ENCODE data around the gene LMO1. TPM values are rescaled to one million over a fixed set of nuclear protein-coding genes. Genes with fewer than 3 reads are reported as not detected.

LMO1 gene
- total and polyA plus RNA-seq, 4 donors = not detected

DNA sequence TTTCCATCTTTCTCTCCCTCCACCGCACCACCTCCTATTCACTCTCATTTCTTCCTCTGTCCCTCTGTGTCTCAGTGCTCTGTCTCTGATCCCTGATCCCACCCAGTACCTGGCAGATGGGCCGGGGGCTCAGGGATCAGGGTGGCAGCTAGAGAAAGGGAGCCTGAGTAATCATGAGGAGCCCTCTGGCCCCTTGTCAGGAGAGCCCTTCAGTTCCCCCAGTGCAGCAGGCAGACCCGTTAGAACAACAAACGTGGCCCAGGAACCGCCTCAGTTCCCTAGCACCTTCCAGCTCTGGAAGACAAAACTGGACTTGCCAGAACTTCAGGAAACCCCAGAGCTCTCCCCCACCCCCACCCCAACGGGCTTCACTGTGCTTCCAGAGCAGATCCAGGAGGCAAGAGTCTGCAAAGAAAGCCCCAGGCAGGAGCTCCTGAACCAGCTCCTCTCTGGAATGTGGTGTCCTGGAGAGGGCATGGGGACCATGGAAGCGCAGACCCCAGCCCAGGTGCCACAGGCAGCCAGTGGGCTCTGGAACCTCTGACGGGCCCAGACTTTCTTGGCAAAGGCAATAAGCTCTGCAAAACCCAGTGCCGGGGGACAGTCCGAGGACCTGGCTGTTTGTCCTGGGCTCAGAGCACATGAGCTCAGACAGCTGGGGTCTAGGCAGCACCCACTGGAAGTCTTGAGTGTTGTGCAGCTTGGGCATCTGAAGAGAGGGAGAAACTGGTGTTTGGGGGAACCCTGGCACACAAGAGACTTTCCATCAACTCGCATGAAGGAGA, 43.2 kb downstream of the LMO1 start:
- H3K4me1 ChIP-seq (ENCODE audit: control insufficient read depth in 4 of 4, insufficient read depth in 4 of 4, low read length in 3 of 4) = no peaks in the 10 kb centered on the region
- DNase-seq (ENCODE audit: low spot score) = no peak
- no peaks in the 10 kb centered on the region for H3K27me3 ChIP-seq (ENCODE audit: control insufficient read depth in 4 of 4, insufficient read depth in 4 of 4, low read length in 3 of 4)
- H3K4me3 ChIP-seq (ENCODE audit: low read depth in 1 of 3, low read length in 3 of 3) = no peak overlapping the region
- H3K9ac ChIP-seq (ENCODE audit: low read depth in 1 of 2, low read length in 2 of 2) = no peak overlapping the region
- H3K27ac ChIP-seq (ENCODE audit: low read depth in 1 of 2, low read length in 2 of 2) = no peak overlapping the region
- no peaks in the 10 kb centered on the region for H3K9me3 ChIP-seq (ENCODE audit: control insufficient read depth in 4 of 4, low read length in 3 of 4)
- H3K36me3 ChIP-seq (ENCODE audit: control insufficient read depth in 4 of 4, insufficient read depth in 3 of 4, low read depth in 1 of 4, low read length in 3 of 4) = no peaks in the 10 kb centered on the region
- WGBS = 83% methylated on average over 11 of the region's 11 CpGs
- TF ChIP-seq, protein P1, sequence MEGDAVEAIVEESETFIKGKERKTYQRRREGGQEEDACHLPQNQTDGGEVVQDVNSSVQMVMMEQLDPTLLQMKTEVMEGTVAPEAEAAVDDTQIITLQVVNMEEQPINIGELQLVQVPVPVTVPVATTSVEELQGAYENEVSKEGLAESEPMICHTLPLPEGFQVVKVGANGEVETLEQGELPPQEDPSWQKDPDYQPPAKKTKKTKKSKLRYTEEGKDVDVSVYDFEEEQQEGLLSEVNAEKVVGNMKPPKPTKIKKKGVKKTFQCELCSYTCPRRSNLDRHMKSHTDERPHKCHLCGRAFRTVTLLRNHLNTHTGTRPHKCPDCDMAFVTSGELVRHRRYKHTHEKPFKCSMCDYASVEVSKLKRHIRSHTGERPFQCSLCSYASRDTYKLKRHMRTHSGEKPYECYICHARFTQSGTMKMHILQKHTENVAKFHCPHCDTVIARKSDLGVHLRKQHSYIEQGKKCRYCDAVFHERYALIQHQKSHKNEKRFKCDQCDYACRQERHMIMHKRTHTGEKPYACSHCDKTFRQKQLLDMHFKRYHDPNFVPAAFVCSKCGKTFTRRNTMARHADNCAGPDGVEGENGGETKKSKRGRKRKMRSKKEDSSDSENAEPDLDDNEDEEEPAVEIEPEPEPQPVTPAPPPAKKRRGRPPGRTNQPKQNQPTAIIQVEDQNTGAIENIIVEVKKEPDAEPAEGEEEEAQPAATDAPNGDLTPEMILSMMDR (IDR thresholded peaks at IDR 0.05; ENCODE audit: low read depth, low read length, missing input control) = no peak
- TF ChIP-seq, protein P2, sequence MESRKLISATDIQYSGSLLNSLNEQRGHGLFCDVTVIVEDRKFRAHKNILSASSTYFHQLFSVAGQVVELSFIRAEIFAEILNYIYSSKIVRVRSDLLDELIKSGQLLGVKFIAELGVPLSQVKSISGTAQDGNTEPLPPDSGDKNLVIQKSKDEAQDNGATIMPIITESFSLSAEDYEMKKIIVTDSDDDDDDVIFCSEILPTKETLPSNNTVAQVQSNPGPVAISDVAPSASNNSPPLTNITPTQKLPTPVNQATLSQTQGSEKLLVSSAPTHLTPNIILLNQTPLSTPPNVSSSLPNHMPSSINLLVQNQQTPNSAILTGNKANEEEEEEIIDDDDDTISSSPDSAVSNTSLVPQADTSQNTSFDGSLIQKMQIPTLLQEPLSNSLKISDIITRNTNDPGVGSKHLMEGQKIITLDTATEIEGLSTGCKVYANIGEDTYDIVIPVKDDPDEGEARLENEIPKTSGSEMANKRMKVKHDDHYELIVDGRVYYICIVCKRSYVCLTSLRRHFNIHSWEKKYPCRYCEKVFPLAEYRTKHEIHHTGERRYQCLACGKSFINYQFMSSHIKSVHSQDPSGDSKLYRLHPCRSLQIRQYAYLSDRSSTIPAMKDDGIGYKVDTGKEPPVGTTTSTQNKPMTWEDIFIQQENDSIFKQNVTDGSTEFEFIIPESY (IDR thresholded peaks at IDR 0.05) = no peak
- TF ChIP-seq FOXA2 (IDR thresholded peaks at IDR 0.05) (no peak), EGR1 (IDR thresholded peaks at IDR 0.05; ENCODE audit: low read depth in 2 of 2) (no peak)
- TF ChIP-seq, protein P3, sequence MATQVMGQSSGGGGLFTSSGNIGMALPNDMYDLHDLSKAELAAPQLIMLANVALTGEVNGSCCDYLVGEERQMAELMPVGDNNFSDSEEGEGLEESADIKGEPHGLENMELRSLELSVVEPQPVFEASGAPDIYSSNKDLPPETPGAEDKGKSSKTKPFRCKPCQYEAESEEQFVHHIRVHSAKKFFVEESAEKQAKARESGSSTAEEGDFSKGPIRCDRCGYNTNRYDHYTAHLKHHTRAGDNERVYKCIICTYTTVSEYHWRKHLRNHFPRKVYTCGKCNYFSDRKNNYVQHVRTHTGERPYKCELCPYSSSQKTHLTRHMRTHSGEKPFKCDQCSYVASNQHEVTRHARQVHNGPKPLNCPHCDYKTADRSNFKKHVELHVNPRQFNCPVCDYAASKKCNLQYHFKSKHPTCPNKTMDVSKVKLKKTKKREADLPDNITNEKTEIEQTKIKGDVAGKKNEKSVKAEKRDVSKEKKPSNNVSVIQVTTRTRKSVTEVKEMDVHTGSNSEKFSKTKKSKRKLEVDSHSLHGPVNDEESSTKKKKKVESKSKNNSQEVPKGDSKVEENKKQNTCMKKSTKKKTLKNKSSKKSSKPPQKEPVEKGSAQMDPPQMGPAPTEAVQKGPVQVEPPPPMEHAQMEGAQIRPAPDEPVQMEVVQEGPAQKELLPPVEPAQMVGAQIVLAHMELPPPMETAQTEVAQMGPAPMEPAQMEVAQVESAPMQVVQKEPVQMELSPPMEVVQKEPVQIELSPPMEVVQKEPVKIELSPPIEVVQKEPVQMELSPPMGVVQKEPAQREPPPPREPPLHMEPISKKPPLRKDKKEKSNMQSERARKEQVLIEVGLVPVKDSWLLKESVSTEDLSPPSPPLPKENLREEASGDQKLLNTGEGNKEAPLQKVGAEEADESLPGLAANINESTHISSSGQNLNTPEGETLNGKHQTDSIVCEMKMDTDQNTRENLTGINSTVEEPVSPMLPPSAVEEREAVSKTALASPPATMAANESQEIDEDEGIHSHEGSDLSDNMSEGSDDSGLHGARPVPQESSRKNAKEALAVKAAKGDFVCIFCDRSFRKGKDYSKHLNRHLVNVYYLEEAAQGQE (IDR thresholded peaks at IDR 0.05) = no peak

DNA sequence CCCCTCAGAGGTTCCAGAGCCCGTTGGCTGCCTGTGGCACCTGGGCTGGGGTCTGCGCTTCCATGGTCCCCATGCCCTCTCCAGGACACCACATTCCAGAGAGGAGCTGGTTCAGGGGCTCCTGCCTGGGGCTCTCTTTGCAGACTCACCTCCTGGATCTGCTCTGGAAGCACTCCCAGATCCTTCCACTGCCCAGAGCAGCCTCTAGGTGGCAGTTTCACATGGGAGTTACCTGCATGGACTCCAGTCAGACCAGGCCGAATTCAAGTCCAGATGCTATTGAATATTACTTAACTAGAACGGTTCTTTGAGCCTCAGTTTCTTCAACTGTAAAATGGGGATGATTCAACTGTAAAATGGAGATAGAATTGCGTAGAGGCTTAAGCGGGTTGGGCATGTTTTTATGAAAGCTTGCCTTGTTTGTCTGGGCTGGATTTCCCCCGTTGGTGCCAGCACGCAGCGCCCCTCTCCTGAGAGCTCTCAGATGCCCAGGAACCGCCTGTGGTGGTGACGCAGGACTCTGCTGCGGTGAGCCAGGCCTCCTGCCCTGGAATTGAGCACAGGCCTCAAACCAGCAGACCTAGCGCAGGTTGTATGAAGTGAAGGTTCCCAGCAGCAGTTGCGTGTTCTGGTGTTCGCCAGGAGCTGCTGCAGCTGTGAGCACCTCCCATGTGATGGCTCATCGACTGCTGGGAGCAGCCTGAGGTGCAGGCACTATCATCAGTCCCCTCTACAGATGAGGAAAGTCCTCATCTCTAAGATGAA, 44.2 kb downstream of the LMO1 start:
- no peaks in the 10 kb centered on the region for H3K36me3 ChIP-seq (ENCODE audit: control insufficient read depth in 4 of 4, insufficient read depth in 3 of 4, low read depth in 1 of 4, low read length in 3 of 4)
- H3K9ac ChIP-seq (ENCODE audit: low read depth in 1 of 2, low read length in 2 of 2) = no peak overlapping the region
- H3K4me1 ChIP-seq (ENCODE audit: control insufficient read depth in 4 of 4, insufficient read depth in 4 of 4, low read length in 3 of 4) = no peaks in the 10 kb centered on the region
- TF ChIP-seq FOXA2 (IDR thresholded peaks at IDR 0.05) = no peak
- TF ChIP-seq, protein P1 (IDR thresholded peaks at IDR 0.05; ENCODE audit: low read depth, low read length, missing input control) = peak; percentile 54
- peak; percentile 45 to 68 for TF ChIP-seq RAD21 (IDR thresholded peaks at IDR 0.05)
- peaks cover 0 to 1% (median 0%) of the 10 kb centered on the region in 4 donors for H3K9me3 ChIP-seq (ENCODE audit: control insufficient read depth in 4 of 4, low read length in 3 of 4)
- no peak overlapping the region for H3K27ac ChIP-seq (ENCODE audit: low read depth in 1 of 2, low read length in 2 of 2)
- DNase-seq (ENCODE audit: low spot score) = no peak
- H3K4me3 ChIP-seq (ENCODE audit: low read depth in 1 of 3, low read length in 3 of 3) = no peak overlapping the region
- no peaks in the 10 kb centered on the region for H3K27me3 ChIP-seq (ENCODE audit: control insufficient read depth in 4 of 4, insufficient read depth in 4 of 4, low read length in 3 of 4)
- 76% methylated on average over 16 of the region's 16 CpGs for WGBS
